Measurements from ENCODE around the gene ITPKC.

The ITPKC gene

DNA sequence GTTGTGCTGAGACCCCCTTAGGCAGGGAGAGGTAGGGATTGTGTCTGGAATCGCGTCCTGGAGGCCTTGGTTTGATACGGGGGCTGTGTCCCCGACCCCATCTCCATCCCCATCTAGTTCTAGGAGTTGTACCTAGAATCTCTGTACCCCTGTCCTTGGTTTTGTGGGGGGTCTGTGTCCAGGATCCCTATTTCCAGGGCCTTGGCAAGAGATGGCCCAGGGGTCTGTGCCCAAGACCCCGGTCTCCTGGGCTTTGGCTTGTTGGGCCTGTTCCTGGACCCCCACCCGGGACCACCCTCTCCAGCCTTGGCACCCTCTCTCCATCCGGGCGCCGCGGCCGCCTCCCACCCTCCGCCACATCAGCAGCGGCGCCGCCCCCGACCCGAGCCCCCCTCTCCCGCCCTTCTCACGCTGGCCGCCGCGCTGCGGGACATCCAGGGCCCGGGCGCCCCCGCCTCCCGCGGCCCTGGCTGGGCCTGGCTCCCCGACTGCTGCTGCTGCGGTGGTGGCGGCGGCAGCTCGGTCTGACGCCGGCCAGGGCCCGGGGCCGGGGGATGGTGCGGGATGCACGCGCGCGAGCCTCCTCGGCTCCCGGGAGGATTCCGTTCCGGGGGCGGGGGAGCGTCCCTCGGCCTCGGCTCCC, 26.7 kb upstream of the ITPKC start, which contains the start of gene NUMBL:
NUMBL (minus strand) TSS at position 602 of the 643 bp plus-strand sequence; CDS start at position 434, 168 bp downstream.
- no peak for DNase-seq (ENCODE audit: low read depth, low spot score)

DNA sequence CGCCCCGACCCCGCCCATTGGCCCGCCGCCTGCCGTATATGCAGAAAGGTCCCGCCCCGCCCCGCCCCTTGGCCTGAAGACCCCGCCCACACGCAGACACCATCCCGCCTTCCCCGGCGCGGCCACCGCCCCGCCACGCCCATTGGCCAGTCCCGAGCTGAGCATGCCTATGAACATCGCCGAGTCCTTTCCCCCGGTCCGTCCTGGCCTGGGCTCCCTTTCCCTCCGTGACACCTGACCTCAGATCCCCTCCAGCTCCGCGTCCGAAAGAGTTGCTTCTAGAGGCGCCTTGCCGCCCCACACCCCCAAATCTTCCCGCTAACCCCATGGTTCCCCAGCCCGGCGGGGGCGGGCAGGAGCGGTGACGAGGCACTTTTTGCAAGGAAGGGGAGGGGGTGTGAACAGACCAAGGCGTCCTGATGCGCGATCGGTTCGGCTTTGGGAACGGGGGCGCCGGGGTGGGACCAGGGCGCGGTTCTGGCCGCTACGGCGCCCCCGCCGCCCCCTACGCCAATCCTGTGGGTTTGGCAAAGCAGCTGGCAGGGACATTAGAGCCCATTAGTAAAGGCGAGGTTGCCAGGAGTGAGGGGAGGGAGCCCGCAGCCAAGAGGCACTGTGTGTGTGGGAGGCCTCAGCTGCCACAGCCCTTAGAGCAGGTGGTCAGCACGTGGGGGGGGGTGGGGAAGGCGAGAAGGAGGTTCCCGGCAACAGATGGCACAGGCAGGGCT, 26.1 kb upstream of the ITPKC start:
- peak; percentile 72 for DNase-seq (ENCODE audit: low read depth, low spot score)

DNA sequence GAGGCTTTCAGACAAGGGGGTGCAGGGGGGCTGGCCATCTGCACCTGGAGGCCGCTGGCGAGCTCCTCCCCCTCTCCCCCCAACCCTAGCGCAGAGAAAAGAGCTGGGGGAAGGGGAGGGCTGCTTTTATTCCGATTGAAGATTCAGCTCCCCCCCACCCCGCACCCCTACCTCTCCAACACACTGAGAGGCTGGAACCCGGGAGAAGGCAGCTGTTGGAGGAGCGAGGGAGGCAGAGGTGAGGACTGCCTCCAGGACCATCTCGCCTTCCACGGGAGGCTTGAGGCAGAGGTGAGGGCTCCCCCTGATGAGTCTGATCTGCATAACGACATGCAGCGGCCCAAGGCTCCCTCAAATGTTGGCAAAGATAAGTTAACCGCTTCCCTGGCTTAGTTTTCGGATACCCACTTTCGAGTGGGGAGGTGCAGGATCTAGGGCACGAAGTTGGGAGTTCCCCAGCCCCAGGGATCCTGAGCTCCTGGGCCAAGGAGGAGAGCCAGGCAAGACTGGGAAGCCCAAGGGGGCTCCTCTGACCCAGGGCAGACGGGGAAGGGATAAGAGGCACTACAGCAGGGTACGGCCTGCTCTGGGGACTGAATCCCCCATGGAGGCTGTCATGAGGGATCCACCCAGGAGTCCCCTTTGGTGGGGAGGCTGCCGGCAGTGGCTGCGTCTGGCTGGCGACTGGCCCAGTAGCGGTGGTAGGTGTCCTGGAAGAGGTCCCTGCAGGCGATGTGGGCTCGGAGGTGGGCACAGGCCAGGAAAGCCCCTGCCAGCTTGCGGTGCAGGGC, 25.3 kb upstream of the ITPKC start:
- no peak for DNase-seq (ENCODE audit: low read depth, low spot score)

DNA sequence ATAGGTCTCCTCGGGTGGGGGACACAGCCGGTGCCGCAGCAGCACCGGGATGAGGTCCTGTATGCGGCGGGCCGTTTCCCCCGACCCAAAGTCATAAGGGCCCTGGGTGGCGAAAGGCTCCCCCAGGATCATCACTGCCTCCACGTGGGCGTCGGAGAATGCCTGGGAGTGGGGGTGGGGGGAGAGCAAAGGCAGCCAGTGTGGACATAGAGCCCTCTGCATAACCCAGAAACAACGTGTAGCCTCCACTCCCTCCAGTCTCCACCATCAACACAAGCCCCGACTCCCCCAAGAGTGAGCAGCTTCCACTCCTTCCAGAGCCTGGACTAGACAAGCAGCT, 24.7 kb upstream of the ITPKC start:
- no peak for DNase-seq (ENCODE audit: low read depth, low spot score)

DNA sequence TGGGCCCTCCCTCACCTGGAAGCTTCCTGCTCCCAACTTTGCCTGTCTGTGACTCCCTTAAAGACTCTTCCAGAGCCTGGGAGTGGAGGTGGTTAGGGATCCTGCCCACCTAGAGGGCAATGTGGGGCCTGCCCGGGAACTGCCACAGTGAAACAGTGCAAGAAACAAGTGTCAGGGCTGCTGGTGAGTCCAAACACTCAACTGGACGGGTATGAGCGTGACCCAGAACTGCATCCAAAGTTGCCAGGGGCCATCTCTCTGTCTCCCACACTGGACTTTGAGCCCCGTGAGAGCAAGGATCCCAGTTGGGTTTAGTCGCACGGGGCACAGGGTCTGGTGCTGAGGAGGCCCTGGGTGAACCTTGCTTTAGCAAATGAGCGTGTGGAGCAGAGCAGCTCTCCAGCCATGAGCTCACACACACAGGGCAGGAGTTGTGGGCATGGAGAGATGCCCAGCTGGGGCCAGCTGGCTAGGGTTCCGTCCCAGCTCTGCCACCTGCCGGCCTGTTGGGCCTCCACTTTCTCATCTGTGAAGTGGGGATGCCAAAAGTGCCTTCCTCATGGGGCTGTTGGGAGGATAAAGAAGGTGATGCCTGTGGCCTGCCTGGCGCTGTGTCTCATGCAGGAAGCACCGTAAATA, 23.6 kb upstream of the ITPKC start:
- DNase-seq (ENCODE audit: low read depth, low spot score), result no peak

DNA sequence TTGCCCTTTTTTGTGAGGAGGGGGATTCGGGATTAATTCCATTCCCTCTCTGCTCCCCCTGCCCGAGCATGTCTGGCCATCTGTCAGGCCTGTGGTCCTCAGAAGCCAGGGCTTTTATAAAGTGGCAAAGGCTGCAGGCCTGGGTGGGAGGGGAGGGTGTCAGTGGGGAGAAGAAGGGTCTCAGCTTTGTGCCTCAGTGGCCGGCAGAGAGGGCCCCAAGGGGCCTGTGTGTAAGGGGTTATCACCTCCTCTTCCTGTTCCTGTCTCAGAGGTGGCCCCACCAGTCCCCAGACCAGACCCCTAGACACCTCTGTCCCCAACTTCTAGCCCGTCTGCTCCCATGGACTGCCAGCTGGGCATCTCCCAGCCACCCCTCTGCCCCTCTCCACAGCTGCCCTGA, 23.0 kb upstream of the ITPKC start:
- DNase-seq (ENCODE audit: low read depth, low spot score), result no peak

DNA sequence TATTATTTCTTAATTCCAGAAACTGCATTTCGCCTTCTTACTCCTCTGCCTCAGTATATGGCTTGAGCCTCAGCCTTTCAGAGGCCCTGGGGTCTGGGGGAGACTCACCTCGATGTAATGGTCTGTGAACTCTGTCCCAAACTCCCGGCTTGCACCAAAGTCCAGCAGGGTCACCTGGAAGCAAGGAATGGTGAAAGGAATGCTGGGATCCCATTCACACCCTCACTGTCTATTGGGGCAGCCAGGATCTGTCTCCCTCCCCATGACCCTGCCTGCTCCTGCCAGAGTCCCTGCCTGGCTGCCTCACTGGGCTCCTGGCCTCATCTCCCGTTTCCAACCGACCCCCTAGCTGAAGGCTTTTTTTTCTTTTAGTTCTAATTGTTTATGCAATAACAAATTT, 21.0 kb upstream of the ITPKC start:
- DNase-seq (ENCODE audit: low read depth, low spot score), result no peak

DNA sequence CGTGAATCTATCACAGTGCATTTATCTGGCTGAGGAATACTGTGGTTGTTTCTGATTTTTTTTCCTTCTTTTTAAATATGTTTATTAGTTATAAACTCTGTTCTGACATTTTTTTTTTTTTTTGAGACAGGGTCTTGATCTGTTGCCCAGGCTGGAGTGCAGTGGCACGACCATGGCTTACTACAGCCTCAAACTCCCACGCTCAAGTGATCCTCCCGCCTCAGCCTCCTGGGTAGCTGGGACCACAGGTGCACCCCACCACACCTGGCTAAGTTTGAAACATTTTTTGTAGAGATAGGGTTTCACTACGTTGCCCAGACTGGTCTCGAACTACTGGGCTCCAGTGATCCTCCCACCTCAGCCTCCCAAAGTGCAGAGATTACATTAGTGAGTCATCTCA, 19.9 kb upstream of the ITPKC start:
- no peak for DNase-seq (ENCODE audit: low read depth, low spot score)

DNA sequence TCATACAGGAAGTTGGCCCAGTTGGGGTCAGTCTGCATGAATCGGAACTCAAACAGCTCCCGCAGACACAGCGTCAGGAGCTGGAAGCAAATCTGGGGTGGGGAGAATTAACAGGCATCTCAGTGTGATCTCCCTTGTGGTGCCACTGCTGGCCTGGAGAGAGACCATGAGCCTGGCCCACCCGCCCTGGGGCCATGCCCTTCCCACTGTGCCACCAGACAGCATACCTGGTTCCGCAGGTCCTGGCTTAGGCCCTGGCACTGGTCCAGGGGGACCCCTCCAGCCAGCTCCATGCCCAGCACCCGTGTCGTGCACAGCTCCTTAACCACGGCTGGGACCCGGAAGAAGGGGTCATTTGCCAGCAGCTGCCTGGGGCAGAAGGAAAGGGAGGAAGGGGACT, 16.8 kb upstream of the ITPKC start:
- DNase-seq (ENCODE audit: low read depth, low spot score), result no peak

DNA sequence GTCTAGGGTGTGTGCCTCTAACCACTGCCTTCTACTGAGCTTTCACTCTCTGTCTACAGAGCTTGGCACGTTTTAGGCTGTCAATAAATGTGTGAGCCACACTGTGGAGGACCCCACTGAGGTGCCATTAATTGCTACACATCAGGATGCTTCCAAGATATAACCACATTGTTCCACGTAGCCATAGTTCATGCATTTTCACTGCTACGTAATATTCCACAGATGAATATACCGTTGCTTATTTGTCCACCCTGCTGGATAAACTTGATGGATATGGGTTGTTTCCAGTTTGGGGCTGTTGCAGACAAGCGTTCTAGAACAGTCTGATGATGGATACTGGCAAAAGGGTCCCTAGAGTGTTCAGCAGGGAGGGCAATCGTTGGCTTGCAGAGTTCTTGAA, 15.2 kb upstream of the ITPKC start:
- no peak for DNase-seq (ENCODE audit: low read depth, low spot score)

DNA sequence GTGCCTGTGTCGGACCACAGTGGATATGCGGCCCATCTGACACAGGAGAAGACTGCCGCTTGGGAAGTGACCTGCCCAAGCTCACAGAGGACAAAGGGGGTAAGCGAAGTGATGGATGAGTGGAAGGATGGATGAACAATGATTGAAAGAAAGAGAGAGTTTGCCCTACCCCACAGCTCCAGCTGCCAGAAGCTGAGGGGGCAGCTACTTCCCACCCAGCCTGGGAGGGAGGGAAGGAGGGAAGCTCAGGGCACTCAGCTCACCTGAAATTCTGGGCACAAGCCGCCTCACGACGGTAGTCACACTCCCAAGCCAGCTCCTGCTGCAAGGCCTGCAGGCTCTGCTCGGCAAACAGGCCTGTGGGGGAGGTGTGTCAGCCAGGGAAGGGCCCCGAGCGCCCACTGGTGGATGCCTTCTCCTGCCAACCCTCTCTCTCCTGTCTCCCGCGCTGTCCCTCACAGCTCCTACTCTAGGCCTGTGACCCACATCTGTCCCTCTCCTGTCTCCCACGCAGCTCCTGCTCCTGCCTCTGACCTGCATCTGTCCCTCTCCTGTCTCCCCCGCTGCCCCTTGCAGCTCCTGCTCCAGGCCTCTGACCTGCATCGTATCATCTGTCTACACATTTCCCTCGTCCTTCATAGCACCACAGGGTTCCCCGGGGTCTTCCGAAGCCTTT, 14.4 kb upstream of the ITPKC start:
- DNase-seq (ENCODE audit: low read depth, low spot score), result no peak

DNA sequence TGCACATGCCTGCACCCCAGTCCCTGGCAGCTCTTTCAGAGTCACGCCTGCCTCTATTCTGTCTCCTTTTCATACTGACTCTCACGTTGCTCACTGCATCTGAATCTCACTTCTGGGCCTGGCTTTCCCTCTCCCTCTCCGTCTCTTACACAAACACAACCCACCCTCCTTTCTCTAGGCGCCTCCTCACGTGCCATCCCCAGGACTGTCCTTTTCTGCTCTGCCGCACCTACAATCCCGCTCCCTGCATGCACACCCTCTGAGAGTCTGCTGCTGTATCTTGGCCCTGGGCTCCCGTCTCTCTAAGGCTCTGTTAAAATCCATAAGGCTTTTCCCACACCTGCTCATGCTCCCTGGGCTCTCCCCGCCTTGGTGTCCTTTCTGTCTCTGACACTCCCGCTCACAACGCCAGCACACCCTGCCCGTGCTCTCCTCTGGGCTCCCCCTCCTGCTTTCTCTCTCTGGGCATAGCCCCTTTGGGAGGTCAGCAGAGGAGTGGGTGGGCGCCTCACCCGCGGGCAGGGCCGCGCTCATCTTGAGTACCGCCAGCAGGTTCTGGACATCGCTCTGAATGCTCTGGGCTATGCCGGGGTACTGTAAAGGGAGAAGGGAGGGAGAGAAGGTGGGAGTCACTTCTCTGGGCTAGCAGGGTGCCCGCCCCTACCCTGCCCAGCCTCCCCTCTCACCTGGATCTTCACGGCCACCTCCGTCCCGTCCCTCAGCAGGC, 13.7 kb upstream of the ITPKC start:
- DNase-seq (ENCODE audit: low read depth, low spot score), result no peak

DNA sequence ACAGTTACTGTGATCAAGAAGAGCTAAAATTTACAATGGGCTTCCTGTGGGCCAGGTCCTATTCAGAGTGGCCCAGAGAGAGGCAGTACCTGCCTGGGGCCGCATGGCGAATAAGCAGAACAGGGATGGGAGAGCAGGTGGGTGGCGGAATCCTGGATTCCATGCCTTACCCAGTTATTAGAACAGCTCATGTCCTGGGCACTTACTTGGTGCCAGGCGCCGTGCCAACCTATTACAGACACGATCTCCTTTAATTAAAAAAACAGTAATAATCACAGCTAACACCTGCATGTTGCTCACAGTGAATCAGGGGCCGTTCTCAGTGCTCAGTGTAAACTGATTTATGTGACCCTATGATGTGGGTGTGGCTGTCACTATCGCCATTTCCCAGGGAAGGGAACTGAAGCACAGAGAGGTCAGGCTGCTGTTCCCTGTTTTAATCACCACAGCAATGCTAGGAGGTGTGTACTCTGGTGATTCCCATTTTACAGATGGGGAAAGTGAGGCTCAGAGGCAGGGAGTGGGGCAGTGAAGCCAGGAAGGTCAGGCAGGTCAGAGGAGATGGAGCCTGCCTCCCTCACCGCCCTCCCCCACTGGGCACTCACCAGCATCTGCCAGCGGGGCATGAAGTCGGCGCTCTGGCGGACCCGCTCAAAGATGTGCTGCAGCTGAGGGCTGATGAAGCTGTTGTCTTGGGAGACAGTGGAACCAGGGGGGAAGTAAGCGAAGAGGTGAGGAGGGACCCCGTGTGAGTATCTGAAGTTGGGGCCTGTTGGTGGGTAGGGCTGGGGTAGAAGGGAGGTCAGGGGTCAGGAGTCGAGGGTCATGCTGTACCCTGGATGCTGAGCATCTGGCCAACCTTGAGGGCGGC, 12.2 kb upstream of the ITPKC start:
- DNase-seq (ENCODE audit: low read depth, low spot score), result no peak

DNA sequence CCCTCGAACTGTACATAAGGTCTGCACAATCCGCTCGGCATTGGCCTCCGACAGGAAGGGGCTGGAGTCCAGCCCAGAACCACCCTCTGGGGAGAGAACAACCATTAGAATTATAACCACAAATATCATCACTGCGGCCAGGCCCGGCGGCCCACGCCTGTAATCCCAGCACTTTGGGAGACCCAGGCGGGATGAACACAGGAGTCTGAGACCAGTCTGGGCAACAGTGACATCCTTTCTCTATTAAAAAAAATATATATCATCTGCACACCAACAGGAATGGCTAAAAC, 11.6 kb upstream of the ITPKC start:
- no peak for DNase-seq (ENCODE audit: low read depth, low spot score)

DNA sequence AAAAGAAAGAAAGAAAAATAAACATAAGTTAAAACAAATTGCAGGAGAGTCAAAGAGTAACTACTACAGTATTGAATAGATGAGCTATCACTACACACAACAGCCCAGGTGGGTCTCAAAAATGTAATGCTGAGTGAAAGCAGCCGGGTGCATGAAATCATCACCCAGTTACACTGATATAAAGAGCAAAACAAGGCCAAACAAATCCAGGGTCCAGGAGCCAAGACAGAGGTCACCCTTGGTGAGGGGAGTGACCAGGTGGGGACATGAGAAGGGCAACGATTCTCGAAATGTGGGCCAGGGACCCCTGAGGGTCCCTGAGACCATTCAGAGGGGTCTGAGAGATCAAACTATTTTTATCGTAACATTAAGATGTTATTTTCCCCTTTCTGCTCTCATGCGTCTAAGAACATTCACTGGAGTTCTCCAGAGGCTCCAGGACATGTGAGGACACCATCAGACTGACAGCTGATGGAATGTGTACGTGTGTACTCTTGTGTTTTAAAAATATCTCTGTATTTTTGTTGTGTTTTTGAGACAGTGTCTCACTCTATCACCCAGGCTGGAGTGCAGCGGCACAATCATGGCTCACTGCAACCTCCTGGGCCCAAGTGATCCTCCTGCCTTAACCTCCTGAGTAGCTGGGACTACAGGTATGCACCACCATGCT, 10.8 kb upstream of the ITPKC start:
- no peak for DNase-seq (ENCODE audit: low read depth, low spot score)

DNA sequence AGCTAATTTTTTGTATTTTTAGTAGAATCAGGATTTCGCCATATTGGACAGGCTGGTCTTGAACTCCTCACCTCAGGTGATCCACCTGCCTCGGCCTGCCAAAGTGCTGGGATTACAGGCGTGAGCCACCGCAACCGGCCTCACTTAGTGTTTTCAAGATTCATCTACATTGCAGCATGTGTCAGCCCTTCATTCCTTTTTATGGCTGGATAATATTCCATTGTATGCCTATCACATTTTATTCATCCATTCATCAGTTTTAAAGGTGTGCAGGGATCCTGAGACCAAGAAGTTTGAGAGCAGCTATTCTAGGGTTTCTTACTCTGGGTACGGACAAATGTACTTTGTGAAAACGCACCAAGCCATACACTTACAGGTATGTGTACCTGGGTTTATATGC, 9.3 kb upstream of the ITPKC start:
- no peak for DNase-seq (ENCODE audit: low read depth, low spot score)

DNA sequence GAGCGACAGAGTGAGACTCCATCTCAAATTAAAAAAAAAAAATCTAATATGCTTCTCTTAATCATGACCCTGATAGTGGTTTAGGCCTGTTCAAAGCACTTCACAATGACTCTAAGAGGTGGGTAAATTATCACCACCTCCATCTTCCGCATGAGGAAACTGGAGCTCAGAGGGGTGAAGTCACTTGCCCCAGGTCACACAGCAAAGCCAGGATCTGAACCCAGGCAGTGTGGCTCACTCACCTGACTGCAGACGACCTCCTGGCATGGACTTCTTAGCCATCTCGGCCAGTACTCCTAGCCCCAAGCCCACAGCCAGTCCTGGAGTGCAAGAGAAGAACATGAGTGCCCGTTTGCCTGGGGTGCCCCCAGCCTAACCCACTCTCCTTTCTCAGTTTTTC, 7.1 kb upstream of the ITPKC start:
- DNase-seq (ENCODE audit: low read depth, low spot score), result no peak

DNA sequence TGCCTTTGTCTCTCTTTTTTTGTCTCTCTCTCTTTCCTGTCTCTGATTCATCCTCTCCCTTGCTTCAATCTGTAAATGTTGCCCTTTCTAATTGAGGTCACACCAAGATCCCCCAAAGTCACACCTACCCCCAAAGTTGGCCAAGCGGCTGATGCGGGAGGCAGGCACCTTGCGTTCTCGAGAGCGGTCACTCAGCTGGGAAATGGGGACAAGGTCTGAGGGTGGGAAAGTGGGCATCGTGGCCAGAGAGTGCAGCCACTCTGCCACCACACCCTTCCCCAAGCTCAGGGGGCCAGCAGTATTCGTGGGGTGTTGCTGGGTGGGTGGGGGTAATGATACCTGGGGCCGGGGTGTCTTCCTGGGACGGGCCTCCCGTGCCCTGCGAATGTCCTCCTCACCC, 3.0 kb upstream of the ITPKC start:
- DNase-seq (ENCODE audit: low read depth, low spot score), result no peak

DNA sequence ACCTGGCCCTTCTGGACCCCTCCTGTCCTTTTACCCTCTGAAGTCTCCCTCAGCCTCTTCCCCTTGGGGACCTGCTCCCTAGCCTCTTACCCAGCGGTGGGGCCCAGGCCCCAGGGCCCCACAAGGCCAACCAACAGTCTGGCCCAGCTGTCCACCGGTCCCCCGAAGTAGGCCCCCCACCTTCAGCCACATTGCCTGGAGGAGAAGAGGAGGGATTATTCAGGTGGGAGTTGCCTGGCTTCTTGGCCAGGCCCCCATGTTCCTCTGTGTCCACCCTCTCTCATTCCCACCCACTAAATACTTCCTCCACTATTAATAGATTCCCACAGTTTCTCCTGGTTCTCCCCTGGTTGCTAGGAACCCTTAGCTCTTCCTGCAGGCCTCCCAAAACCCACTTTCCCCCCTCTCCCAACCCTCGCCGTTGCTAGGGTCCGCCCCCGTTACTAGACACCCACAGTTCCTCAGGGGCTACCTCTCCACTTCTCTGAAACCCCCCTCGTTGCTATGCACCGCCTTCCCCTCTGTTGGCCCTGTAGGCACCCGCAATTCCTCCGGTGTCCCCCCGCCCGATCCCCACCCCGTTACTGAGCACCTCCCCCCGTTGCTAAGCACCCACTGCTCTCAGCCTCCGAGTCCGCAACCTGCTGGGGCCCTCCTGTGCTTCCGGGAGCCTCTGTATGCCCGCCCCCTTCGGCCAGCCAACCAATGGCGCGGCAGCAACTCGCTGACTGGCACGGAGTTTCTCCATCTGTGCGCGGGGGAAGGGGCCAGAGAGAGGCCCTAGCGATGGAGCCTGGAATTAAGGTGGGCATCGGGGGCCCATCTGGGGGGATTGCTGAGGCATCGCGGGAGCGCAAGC, 2.2 kb upstream of the ITPKC start:
- peak; percentile 84 for DNase-seq (ENCODE audit: low read depth, low spot score)

Data from activated CD4-positive, CD25-positive, alpha-beta regulatory T cell treated with anti-CD3 and anti-CD28 coated beads, Interleukin-2, amount 50 U/mL, for 16 hours (primary cell).